Mucosa of descending colon (tissue), 3 donors: ENCODE measurements around the gene ANKRD10. TPM values are rescaled to one million over a fixed set of nuclear protein-coding genes. Genes with fewer than 3 reads are reported as not detected.

Experiments used
- ATAC-seq: fragments of 200-7000 bp; cut with Tn5 transposase; one replicate; pipeline ENCODE4 v1.9.1; 2020; ENCODE audit warnings: mild to moderate bottlenecking, moderate library complexity
- DNase-seq, 3 donors: peaks; one replicate each; pipeline ENCODE4 v3.0.0-alpha.2; 2020
- H3K36me3 ChIP-seq: fragments of 200-600 bp; one replicate; pipeline ENCODE4 v1.8.0; 2021; ENCODE audit warnings: low read depth, mild to moderate bottlenecking
- H3K4me1 ChIP-seq: fragments of 200-600 bp; one replicate; pipeline ENCODE4 v1.8.0; 2021; ENCODE audit warnings: low read depth, mild to moderate bottlenecking
- H3K4me3 ChIP-seq: fragments of 200-600 bp; one replicate; pipeline ENCODE4 v1.8.0; 2021; ENCODE audit warnings: mild to moderate bottlenecking
- H3K9me3 ChIP-seq: fragments of 200-600 bp; one replicate; pipeline ENCODE4 v1.8.0; 2021; ENCODE audit warnings: mild to moderate bottlenecking
- intact Hi-C, 2 donors: fragments of 100-400 bp; cut with DNase I in 1 of 2; cut with micrococcal nuclease in 1 of 2; formaldehyde crosslinking; loops; one replicate each; pipeline versions ENCODE4 v1.11.0 to v1.11.1; 2022; cut with DNase I, micrococcal nuclease
- total RNA-seq, 3 donors: library from RNA; stranded (reverse); fragmentation: NEBNext Ultra II Directional in 2 of 3; extraction: Animal tissue kit (Norgen Biotek cat#: 25700) in 2 of 3; gene quantifications; one replicate each; pipeline versions ENCODE4 v1.2.1 to v1.2.4, GENCODE V29; 2021 to 2023
- TF ChIP-seq, protein P1 (sequence below): fragments of 200-600 bp; IDR thresholded peaks from one replicate; pipeline ENCODE4 v1.8.0; 2022; ENCODE audit warnings: antibody characterized with exemption, mild to moderate bottlenecking
- donor health status: DM: no; HTN: no; CAD: no; lungs with moderate emphysema.
- donor health status: DM: no; HTN: no; CAD: no.
- donor health status: DM: no; HTN: yes; CAD: no.

ANKRD10 gene
- total RNA-seq, 3 donors from 2014 or later: 120 to 157 (median 155) TPM

DNA sequence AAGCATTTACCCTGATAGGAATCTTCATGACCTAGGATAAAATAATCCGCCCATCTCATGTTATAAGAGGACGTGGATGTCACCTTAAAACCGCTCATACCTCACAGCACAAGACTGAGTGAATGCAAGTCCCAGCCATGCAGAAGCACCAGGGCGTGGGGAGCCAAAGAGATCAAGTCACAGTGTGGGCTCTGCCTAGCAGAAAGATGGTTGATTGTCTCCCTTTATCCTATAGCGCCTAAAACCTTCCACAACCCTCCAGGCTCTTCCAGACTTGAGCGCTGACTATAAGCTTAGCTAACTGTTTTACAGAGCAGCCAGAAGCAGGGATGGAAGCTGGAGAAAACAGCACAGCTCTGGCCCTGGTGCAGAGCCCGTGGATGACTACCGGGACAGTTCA, 6.8 kb upstream of the ANKRD10 start:
- DNase-seq (no peak), ATAC-seq (no peak)
- H3K9me3 ChIP-seq: no peaks in the 10 kb centered on the region
- intact Hi-C loops: no loop called here
- no peaks in the 10 kb centered on the region for H3K4me1 ChIP-seq
- H3K4me3 ChIP-seq: no peak overlapping the region
- H3K36me3 ChIP-seq: no peaks in the 10 kb centered on the region
- TF ChIP-seq, protein P1, sequence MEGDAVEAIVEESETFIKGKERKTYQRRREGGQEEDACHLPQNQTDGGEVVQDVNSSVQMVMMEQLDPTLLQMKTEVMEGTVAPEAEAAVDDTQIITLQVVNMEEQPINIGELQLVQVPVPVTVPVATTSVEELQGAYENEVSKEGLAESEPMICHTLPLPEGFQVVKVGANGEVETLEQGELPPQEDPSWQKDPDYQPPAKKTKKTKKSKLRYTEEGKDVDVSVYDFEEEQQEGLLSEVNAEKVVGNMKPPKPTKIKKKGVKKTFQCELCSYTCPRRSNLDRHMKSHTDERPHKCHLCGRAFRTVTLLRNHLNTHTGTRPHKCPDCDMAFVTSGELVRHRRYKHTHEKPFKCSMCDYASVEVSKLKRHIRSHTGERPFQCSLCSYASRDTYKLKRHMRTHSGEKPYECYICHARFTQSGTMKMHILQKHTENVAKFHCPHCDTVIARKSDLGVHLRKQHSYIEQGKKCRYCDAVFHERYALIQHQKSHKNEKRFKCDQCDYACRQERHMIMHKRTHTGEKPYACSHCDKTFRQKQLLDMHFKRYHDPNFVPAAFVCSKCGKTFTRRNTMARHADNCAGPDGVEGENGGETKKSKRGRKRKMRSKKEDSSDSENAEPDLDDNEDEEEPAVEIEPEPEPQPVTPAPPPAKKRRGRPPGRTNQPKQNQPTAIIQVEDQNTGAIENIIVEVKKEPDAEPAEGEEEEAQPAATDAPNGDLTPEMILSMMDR: no peak

DNA sequence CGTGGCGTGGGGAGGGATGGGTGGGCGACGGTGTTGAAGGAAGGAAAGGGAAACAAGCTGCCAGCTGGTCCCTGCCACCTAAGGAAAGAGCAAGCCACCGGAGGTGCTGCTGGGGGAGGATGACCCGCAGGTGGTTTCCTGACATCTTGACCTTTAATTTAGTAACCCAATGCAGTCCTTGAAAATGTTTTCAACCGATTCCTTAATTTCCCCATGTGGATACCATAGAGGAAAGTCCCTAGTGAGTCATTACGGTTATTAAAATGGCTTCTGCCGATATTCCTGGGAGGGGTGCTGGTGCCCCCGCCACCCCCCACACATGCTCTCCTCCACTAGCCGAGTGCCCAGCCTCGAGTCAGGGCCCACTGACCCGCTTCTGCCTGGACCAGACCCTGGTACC, 6.3 kb upstream of the ANKRD10 start:
- ATAC-seq: no peak
- no peaks in the 10 kb centered on the region for H3K4me1 ChIP-seq
- TF ChIP-seq, protein P1: no peak

DNA sequence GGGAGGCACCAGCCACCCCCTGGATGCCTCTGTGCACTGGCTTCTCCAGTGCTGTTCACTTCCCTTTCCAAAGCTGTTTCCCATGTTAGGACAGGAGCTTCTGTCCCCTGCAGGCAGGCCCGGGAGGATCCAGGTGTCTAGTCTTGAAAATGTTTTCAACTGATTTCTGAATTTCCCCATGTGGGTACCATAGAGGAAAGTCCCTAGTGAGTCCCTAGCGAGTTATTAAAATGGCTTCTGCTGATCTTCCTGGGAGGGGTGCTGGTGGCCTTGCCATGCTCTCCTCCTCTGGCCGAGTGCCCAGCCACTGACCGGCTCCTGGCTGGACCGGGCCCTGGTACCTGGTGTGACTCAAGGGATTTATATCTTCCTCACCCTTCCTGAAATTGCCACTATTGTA, 5.2 kb upstream of the ANKRD10 start:
- Histone ChIP-seq H3K36me3 (no peaks in the 10 kb centered on the region), H3K9me3 (no peaks in the 10 kb centered on the region), H3K4me3 (no peak overlapping the region), H3K4me1 (no peaks in the 10 kb centered on the region)
- ATAC-seq (no peak), DNase-seq (no peak)
- intact Hi-C loops: no loop called here
- TF ChIP-seq, protein P1: no peak

More for the DNA sequence above, 6.3 kb upstream of the ANKRD10 start:
- intact Hi-C loops: no loop called here
- no peak for DNase-seq
- Histone ChIP-seq H3K4me3 (no peak overlapping the region), H3K36me3 (no peaks in the 10 kb centered on the region), H3K9me3 (no peaks in the 10 kb centered on the region)

DNA sequence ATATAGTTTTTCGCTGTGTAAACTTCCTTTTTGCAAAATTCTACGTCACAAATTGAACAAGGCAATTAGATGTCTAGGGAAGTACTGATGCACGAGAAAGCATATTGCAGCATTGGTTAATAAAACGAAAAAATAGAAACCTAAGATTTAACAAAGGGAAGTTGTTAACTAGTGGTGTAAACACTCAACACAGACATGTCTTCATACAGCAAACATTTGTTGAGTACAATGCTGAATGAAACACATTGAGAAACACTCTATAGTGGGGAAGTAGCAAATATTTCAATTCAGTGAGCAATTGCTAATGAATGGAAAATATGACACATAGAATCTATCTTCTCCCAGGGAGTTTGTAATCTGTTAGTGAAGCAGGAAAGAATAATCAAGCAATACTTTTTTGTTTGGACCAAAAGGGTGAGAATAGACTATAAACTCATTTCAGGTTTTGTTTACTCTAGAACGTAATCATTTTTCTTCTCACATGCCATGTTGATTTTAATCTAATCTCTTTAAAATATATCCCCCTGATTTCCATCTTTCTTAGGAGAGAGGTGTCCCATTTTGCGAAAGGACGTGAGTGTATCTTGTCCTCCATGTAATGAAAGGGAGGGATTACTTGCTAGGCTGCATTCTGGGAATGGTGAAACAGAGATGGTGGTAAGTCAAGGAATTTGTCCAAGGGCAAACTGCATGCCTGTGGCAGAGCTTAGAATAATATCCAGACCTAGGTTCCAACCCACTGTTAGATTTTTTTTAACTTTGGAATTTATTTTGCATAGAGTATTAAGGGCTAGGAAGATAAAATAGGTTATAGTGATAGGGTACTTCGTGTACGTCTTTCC, 1.7 kb upstream of the ANKRD10 start:
- no peak overlapping the region for H3K4me3 ChIP-seq
- H3K36me3 ChIP-seq: no peaks in the 10 kb centered on the region
- no peak for DNase-seq
- no peaks in the 10 kb centered on the region for H3K9me3 ChIP-seq
- no peak for ATAC-seq
- TF ChIP-seq, protein P1: no peak
- intact Hi-C loops: loop anchor here in 1 of 2 donors (10.0 kb wide), 1 partner anchor 202 kb away; the partner anchor contains the start of gene ING1
- peaks cover 10% of the 10 kb centered on the region for H3K4me1 ChIP-seq

DNA sequence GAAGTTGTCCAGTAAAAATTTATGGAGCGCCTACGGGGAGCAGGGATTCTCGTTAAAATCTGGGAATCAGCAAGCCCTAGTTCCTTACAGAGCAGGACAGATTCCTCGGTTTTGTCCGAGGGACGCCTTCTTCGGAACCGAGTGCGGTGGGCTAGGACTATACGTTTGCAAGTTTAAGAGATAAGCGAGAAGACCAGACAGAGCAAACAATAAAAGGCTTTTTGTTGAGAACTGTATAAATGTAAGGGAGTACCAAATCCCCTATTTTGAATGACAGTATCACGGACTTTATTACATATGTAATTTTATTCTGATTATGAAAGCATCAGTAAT, 971 bp upstream of the ANKRD10 start:
- intact Hi-C loops: loop anchor here in 1 of 2 donors (10.0 kb wide), 1 partner anchor 201 kb away; the partner anchor contains the start of gene ING1
- Histone ChIP-seq H3K36me3 (no peaks in the 10 kb centered on the region), H3K9me3 (no peaks in the 10 kb centered on the region), H3K4me3 (peak overlapping the region; percentile 94), H3K4me1 (peaks cover 17% of the 10 kb centered on the region)
- no peak for ATAC-seq
- TF ChIP-seq, protein P1: no peak
- DNase-seq: no peak
